Embryonic facial prominence (tissue), 1 donor: Measurements from ENCODE around the gene OCSTAMP.
A peak's percentile ranks its signal among the peaks of the same experiment; 100 is the strongest.

Source experiments
- DNase-seq: peaks from one replicate; pipeline ENCODE4 v3.0.0-alpha.2; 2016; ENCODE audit errors: extremely low spot score

OCSTAMP gene

DNA sequence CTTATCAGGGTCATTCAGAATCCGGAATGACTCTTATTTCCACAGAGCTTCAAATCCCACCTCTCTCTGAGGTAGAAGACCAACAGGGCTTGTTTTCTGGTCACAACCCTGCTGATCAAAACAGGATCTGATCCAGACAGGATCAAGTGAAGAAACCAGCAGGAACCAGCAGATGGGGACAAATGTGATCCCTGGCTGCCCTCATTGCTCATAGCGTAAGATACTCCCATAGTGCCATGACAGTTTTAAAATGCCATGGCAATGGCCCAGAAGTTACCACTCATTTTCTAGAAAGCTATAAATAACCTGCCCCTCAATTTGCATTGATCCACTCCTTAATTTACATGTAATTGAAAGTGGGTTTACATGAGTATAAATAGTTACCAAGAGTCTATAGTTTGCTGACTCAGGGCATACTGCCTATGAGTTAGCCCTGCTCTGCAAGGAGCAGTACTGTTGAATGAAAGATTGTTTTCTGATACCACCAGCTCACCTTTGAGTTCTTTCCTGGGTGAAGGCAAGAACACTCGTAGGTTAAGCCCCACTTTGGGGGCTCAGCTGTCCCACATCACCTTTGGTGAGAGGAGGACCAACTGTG is 30.9 kb downstream of the OCSTAMP start:
- no peak for DNase-seq

DNA sequence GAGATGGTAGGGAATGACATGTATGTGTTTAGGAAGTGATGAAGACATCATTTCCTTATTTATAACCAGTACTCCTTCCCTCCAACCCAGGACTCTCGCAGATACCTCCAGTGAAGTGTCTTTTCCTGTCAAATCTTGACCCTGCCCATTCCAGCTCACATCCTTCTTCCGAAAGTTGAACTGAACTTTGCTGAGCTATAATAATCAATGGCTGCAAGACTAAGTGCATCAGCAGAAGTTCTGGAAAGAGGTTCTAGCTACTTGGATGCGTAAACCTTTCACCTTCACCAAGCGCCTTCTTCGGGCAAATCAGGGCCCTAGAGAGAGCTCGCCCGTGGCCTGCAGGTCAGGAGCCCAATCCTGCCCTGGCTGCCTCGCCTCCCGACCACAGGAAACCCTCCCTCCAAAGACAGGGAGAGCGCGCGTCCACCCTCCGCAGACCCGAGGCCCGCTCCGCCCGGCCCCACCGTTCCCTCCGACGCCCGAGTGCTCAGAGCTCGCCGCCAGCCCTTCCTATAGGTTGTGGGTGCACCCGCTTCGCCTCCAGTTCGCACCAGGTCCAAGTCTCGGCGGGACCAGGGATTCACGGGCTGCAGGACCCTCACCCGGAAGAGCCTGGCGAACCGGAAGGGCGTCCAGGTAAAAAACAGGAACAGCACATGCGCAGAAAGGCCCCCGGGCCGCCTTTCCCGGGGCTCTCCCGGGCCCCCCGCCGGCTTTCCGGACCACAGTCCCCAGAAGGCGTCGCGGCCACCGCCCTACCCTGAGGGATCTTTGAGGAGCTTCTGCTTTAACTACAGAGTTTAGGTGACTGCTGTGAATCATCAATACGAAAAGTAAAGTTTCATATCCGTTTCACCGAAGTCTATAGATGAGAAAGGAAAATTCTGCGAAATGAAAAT is 37.3 kb downstream of the OCSTAMP start, which contains the start of gene ZNF334:
TSS of gene ZNF334 (minus strand) at position 617 of the 902 bp plus-strand sequence. CDS start 1,457 bp downstream, outside the sequence.
- DNase-seq = peak; percentile 35

DNA sequence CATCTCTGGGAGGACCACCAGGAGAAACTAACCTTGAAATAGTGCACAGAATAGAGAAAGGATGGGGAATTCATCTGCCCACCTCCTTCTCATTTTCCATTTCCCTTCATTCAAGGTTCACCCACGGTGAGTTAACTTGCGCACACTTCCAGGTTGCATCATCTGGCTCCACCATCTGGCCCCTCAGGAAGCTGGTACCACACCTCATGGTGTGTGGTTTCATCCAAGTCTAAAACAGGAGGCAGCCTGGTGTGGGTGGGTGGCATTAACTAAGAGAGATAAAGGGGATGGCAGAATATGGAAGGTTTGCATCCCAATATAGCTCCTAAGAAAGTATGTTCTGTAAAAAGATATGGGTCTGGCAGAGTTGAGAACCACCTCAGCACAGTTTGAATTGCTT is 40.9 kb downstream of the OCSTAMP start:
- DNase-seq = no peak

DNA sequence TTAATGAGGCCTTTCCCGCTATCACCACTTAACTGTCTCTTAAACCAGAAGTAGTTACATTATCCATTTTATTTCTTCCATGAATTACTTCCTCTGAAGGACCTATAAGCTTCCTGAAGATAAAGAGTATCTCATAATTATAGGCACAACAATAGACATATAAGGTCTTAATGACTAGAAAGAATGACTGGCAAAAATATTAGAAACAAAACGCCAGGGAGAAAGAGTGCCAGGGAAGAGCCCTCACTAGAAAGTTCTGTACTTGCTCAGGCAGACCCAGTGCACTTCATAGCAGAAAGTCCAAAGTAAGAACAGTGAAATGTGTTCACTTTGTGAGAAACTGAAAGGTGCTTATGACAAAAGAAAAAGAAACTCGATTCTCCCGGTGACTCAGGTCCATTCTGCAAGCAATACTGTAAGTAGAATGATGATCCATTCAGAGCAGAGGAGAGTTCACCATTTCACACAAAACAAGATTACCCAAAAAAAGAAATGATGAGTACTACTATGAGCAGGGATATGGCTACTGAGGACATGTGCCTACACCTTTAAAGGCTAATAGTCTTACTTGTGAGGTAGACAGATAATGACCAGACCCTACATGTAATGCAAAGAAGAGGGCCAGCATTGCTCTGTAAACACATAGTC is 42.6 kb downstream of the OCSTAMP start:
- DNase-seq = no peak

DNA sequence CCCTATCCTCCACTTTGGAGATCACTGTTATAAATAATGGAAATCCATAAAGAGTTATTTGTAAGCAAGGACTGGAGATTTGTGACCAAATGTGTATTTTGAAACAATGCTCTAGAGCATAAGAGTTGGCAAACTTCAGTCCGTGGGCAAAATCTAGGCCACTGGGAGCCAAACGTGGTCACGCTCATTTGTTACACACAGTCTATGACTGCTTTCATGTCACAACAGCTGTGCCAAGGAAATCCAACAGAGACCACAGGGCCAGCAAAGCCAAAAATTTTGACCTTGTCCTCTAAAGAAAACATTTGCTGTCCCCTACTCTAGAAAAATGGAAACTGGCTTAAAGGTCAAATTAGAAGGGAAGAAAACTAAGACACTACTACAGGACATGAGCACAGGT is 44.9 kb downstream of the OCSTAMP start:
- DNase-seq = no peak

DNA sequence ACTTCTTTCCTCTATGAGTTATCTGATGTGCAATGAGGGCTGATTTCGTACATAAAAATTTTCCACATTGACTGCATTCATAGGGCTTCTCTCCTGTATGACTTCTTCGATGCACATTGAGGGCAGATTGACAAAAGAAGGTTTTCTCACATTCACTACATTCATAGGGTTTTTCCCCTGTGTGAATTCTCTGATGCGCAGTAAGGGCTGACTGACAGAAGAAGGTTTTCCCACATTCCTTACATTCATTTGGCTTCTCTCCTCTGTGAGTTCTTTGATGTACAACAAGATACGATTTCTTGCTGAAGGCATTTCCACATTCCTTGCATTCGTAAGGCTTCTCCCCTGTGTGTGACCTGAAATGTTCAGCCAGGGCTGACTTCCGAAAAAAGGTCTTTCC is 48.5 kb downstream of the OCSTAMP start:
- DNase-seq = no peak

DNA sequence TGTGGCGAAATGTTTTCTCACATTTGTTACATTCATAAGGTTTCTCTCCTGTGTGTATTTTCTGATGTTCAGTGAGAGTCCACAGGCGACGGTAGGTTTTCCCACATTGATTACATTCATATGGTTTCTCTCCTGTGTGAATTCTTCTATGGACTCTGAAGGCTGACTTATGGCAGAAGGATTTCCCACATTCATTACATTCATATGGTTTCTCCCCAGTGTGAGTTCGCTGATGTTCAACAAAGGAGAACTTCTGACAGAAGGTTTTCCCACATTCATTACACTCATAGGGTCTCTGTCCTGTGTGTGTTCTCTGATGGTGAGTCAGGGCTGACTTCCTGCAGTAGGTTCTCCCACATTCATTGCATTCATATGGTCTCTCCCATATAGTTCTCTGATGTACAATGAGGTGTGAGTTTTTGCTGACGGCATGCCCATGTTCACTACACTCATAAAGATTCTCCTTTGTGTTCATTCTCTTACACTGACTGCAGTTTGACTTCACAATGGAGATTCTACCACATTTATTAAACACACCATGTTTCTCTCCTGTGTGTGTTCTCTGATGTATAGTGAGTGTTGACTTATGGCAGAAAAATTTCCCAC is 49.0 kb downstream of the OCSTAMP start:
- no peak for DNase-seq

DNA sequence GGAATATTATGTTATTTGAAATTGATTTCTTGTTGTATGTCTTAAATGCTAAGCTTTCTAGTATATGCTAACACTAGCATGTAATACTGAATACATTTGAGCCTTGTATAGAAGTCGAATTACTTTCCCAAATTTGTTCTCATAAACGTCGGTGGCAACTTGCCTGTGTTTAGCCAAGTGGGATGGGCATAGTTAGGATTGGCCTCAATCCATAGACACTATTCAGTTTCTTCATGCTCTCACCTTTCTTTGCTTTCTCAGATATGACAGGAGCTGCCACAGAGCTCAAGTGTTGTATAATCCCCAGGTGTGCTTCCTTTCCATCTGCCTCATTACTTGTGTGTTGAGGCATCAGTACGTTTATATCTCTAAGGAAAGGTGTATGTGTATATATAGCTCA is 56.4 kb downstream of the OCSTAMP start:
- no peak for DNase-seq

DNA sequence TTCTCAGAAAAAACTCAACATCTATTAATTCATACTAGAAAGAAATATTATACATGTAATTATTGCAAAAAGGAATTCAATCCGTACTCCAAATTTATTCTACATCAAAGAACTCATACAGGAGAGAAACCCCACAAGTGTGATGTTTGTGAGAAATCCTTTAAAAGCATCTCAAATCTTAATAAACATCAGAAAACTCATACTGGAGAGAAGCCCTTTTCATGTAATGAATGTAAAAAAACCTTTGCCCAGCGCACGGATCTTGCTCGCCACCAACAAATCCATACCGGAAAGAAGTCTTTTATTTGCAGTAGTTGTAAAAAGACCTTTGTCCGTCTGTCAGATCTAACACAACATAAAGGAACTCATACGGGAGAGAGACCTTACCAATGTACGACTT is 59.1 kb downstream of the OCSTAMP start:
- DNase-seq = no peak
